IPS-20b (cell line): ENCODE measurements around the gene TBC1D5.

Experiments
- H3K27ac ChIP-seq: one replicate; pipeline ENCODE4 v1.5.1; 2013; ENCODE audit warnings: low read length
- H3K27me3 ChIP-seq: 2 replicates; pipeline ENCODE4 v1.6.1; 2013; ENCODE audit warnings: mild to moderate bottlenecking, low read length, inconsistent platforms; ENCODE audit not compliant: insufficient read depth
- H3K36me3 ChIP-seq: 2 replicates; pipeline ENCODE4 v1.6.1; 2013; ENCODE audit warnings: low read depth, mild to moderate bottlenecking, inconsistent platforms, low read length, moderate library complexity; ENCODE audit not compliant: insufficient read depth
- H3K4me1 ChIP-seq: 2 replicates; pipeline ENCODE4 v1.6.1; 2013; ENCODE audit warnings: mild to moderate bottlenecking, control low read depth, inconsistent platforms, low read length, moderate library complexity; ENCODE audit not compliant: insufficient read depth
- H3K4me3 ChIP-seq: 2 replicates; pipeline ENCODE4 v1.5.1; 2013; ENCODE audit warnings: mild to moderate bottlenecking, low read length, inconsistent platforms
- H3K9ac ChIP-seq: 2 replicates; pipeline ENCODE4 v1.6.1; 2013; ENCODE audit warnings: low read depth, mild to moderate bottlenecking, inconsistent platforms, low read length, moderate library complexity
- H3K9me3 ChIP-seq: 2 replicates; pipeline ENCODE4 v1.6.1; 2013; ENCODE audit warnings: mild to moderate bottlenecking, low read depth, low read length, inconsistent platforms; ENCODE audit not compliant: insufficient read depth

TBC1D5 gene

DNA sequence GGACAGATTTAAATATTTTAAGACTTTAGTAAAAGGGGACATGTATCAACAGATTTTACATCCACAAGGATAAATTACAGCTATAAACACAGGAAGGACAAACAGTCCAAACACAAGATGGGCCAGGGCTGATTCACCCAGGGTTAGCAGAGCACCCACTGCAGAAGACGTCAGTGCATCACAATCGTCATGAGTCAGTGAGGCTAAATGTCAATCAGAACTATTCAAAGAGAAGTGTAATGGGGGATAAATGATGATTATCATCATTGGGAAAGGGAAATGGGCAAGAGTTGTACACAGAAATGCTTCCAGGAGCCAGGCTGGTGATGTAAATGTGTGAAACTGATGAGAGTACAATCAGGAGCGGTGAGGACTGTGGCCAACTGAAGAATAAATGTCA, 630.8 kb downstream of the TBC1D5 start:
- H3K27me3 ChIP-seq: no peaks in the 10 kb centered on the region
- no peak overlapping the region for H3K27ac ChIP-seq

DNA sequence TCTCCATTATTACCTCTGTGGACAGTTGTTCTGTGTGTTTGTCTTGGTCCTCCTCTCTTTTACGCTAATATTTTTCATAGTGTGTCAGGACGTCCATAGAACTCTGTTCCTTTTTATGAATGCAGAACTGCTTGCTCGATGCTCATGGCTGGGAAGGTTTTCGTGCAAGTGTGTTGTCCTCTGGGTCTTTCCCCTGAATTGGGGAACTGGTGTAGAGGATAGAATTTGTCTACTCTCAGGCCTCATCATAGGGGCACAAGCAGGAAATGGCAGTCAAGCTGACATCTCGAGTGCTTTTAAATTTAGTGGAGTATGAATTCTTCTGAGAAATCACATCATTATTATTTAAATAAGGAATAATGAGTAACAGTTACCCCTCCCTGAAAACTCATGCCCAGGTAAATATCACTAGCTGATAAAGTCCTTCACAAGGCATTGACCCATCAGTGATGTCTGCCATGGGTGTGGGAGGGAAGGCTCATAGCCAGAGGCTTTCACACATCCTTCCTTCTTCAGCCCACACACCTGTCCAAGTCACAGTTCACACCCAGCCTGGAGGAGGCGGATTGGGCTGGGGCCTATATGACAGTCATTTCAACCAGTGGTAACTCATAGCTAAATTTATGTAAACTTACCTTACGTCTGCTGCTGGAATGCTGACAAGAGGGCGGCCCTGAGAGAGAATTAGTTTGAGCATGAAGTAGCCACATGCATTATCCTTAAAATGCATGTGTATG, 631.6 kb downstream of the TBC1D5 start:
- Histone ChIP-seq H3K36me3 (no peaks in the 10 kb centered on the region), H3K27me3 (no peaks in the 10 kb centered on the region), H3K27ac (no peak overlapping the region), H3K9ac (no peak overlapping the region), H3K4me1 (no peaks in the 10 kb centered on the region), H3K9me3 (no peaks in the 10 kb centered on the region), H3K4me3 (no peak overlapping the region)

More for the DNA sequence above, 630.8 kb downstream of the TBC1D5 start:
- H3K4me1 ChIP-seq: no peaks in the 10 kb centered on the region
- no peak overlapping the region for H3K4me3 ChIP-seq
- no peaks in the 10 kb centered on the region for H3K9me3 ChIP-seq
- H3K9ac ChIP-seq: no peak overlapping the region
- H3K36me3 ChIP-seq: no peaks in the 10 kb centered on the region
